Right lobe of liver (tissue), 4 donors: ENCODE data around the gene ZNF710.

Experiments
- CTCF ChIP-seq, 4 donors: fragments of 200-600 bp in 3 of 4; fragments of 450-650 bp in 1 of 4; IDR thresholded peaks; one replicate each; pipeline versions ENCODE4 v1.5.1 to v1.8.0; 2016 to 2022; ENCODE audit warnings: antibody characterized with exemption in 4 of 4, mild to moderate bottlenecking in 2 of 4
- POLR2A ChIP-seq: fragments of 450-650 bp; IDR thresholded peaks from one replicate; pipeline ENCODE4 v1.6.1; 2017; ENCODE audit warnings: antibody characterized with exemption, mild to moderate bottlenecking
- donor health status: DM: no; HTN: no; CAD: no.
- donor health status: DM: no; HTN: no; CAD: no.
- donor health status: DM: no; HTN: yes; CAD: no.

- TF ChIP-seq POLR2A, result no peak
- TF ChIP-seq CTCF (IDR thresholded peaks at IDR 0.05), result no peak
These were observed 60.9 kb downstream of the ZNF710 start for GRCh38 chr15:90062023-90062442.
